Endothelial cell of umbilical vein (primary cell): ENCODE data around the gene MAJIN.

ENCODE experiments used
- EZH2 ChIP-seq: IDR thresholded peaks from 2 replicates; pipeline ENCODE4 v1.6.1; 2012; ENCODE audit warnings: borderline replicate concordance, low read depth, mild to moderate bottlenecking, moderate library complexity, low read length, inconsistent platforms; ENCODE audit not compliant: severe bottlenecking
- FOS ChIP-seq: IDR thresholded peaks from 2 replicates; pipeline ENCODE4 v1.6.1; 2011; ENCODE audit warnings: mild to moderate bottlenecking, low read length, moderate library complexity, borderline replicate concordance; ENCODE audit not compliant: insufficient read depth
- GATA2 ChIP-seq: IDR thresholded peaks from 2 replicates; pipeline ENCODE4 v1.7.0; 2011; ENCODE audit warnings: low read depth, mild to moderate bottlenecking, moderate library complexity, mixed read lengths, low read length; ENCODE audit not compliant: insufficient read length, insufficient read depth
- JUN ChIP-seq: IDR thresholded peaks from 2 replicates; pipeline ENCODE4 v1.6.1; 2011; ENCODE audit warnings: borderline replicate concordance, low read depth; ENCODE audit not compliant: insufficient read length, insufficient read depth
- POLR2A ChIP-seq: IDR thresholded peaks from 2 replicates; pipeline ENCODE4 v1.6.1; 2012; ENCODE audit warnings: low read depth, mild to moderate bottlenecking, control low read depth, low read length
- POLR2AphosphoS5 ChIP-seq: IDR thresholded peaks from 2 replicates; pipeline ENCODE4 v1.6.1; 2012; ENCODE audit warnings: low read depth, mild to moderate bottlenecking, control low read depth, low read length, moderate library complexity; ENCODE audit not compliant: insufficient read depth
- TF ChIP-seq, protein P1 (sequence below), 2 donors: IDR thresholded peaks; 1 replicate in 1 of 2; 2 replicates in 1 of 2; pipeline ENCODE4 v1.5.1; 2011; ENCODE audit warnings: low read length in 2 of 2, mild to moderate bottlenecking in 2 of 2, moderate library complexity in 2 of 2, control low read depth in 1 of 2, inconsistent platforms in 1 of 2, low read depth in 1 of 2; ENCODE audit not compliant: insufficient read depth in 1 of 2; ENCODE audit errors: extremely low read depth in 1 of 2
- TF ChIP-seq, protein P2 (sequence below): IDR thresholded peaks from 2 replicates; pipeline ENCODE4 v1.6.1; 2011; ENCODE audit not compliant: insufficient read depth, insufficient read length

DNA sequence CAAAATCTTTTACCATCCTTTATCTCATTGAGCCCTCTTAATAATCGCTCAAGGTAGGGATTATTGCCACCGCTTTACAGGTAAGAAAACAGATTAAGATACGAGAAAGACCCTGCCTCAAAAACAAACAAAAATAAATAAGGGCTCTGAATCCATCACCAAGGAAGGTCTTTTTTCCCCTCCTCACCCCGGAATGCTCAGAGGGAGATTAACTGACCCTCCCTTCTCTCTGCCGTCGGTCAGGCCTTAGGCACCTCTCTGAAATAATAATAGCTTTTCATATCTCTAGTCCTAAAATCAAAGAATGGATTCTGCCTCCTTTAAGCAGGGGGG is 54.3 kb downstream of the MAJIN start:
- TF ChIP-seq EZH2: no peak
- TF ChIP-seq, protein P1, sequence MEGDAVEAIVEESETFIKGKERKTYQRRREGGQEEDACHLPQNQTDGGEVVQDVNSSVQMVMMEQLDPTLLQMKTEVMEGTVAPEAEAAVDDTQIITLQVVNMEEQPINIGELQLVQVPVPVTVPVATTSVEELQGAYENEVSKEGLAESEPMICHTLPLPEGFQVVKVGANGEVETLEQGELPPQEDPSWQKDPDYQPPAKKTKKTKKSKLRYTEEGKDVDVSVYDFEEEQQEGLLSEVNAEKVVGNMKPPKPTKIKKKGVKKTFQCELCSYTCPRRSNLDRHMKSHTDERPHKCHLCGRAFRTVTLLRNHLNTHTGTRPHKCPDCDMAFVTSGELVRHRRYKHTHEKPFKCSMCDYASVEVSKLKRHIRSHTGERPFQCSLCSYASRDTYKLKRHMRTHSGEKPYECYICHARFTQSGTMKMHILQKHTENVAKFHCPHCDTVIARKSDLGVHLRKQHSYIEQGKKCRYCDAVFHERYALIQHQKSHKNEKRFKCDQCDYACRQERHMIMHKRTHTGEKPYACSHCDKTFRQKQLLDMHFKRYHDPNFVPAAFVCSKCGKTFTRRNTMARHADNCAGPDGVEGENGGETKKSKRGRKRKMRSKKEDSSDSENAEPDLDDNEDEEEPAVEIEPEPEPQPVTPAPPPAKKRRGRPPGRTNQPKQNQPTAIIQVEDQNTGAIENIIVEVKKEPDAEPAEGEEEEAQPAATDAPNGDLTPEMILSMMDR (IDR thresholded peaks at IDR 0.05; ENCODE audit: extremely low read depth in 1 of 2, insufficient read depth in 1 of 2, low read depth in 1 of 2, low read length in 2 of 2): no peak
- no peak for TF ChIP-seq FOS
- TF ChIP-seq JUN: no peak
- TF ChIP-seq POLR2A: no peak
- no peak for TF ChIP-seq POLR2AphosphoS5
- TF ChIP-seq, protein P2, sequence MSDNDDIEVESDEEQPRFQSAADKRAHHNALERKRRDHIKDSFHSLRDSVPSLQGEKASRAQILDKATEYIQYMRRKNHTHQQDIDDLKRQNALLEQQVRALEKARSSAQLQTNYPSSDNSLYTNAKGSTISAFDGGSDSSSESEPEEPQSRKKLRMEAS: no peak
- TF ChIP-seq GATA2: no peak
